ENCODE measurements around the gene KCTD8.

DNA sequence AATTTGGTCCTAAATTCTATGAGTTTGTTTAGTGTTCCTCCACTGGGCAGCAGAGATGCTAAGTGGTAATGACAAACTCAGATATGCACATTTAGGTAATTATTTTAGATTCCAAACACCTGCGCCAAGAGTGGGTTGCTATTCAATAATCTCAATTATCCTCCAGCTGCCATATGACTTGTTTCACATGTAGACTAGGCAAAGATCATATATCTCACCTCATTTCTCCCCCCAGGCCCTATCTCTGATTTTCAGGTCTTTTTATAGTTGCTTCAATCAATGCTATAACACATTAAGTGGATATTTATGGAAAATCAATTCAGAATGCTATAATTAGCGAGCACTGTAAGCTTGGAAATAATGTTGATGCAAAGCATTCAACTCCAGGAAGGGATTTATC is 217.6 kb downstream of the KCTD8 start:
- TF ChIP-seq POLR2AphosphoS5 (IDR thresholded peaks at IDR 0.05; ENCODE audit: borderline replicate concordance, low read depth, low read length) (no peak), EZH2 (IDR thresholded peaks at IDR 0.05) (no peak), FOXP2 (optimal IDR thresholded peaks at IDR 0.05; ENCODE audit: control extremely low read depth, extremely low read length, insufficient read depth) (no peak)
